MM.1S (cell line): Measurements from ENCODE around the gene GSTP1.

ENCODE experiments used
- EZH2phosphoT487 ChIP-seq: fragments of 300-600 bp; sonication (generic); IDR thresholded peaks from 2 replicates; pipeline ENCODE4 v1.6.1; 2018; ENCODE audit warnings: antibody characterized with exemption, low read length
- TF ChIP-seq, protein P1 (sequence below): fragments of 300-600 bp; sonication (generic); IDR thresholded peaks from 2 replicates; pipeline ENCODE4 v1.5.1; 2016; ENCODE audit warnings: antibody characterized with exemption, low read length, mixed read lengths

DNA sequence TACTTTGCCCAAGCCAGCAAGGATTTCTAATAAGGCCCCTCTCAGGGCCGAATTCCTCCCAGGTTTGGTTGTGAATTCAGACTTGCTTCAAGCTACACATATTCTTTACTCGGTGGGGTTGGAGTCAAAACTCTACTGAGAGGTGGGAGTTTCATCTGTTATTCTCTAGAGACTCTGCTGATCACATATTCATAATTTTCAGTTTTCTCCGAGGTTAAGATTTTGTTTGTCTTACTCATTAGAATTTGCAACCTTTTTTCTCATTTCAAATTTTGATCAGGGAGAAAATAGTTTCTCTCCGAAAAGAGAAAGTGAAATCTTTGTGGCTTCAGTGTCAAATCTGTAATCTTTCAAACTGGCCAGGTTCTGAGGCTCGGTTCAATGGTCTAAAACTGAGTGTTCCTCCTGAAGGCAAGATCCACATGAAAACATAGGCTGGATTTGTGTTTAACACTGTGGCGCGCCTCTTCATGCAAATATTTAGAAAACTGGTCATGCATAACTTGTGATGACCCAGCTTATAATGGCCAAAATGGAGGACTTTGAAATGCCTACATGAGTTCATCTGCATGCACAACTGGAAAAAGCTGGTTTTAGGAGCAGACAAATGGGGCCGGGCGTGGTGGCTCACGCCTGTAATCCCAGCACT, 21.5 kb upstream of the GSTP1 start:
- TF ChIP-seq, protein P1, sequence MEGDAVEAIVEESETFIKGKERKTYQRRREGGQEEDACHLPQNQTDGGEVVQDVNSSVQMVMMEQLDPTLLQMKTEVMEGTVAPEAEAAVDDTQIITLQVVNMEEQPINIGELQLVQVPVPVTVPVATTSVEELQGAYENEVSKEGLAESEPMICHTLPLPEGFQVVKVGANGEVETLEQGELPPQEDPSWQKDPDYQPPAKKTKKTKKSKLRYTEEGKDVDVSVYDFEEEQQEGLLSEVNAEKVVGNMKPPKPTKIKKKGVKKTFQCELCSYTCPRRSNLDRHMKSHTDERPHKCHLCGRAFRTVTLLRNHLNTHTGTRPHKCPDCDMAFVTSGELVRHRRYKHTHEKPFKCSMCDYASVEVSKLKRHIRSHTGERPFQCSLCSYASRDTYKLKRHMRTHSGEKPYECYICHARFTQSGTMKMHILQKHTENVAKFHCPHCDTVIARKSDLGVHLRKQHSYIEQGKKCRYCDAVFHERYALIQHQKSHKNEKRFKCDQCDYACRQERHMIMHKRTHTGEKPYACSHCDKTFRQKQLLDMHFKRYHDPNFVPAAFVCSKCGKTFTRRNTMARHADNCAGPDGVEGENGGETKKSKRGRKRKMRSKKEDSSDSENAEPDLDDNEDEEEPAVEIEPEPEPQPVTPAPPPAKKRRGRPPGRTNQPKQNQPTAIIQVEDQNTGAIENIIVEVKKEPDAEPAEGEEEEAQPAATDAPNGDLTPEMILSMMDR = no peak
- no peak for TF ChIP-seq EZH2phosphoT487
